C4-2B (cell line): ENCODE results near the gene APIP.

Experiments used
- CTCF ChIP-seq: fragments of 450-650 bp; conservative IDR thresholded peaks from 2 replicates; pipeline ENCODE4 v1.5.1; 2017; ENCODE audit warnings: mild to moderate bottlenecking
- ZFX ChIP-seq: fragments of 450-650 bp; IDR thresholded peaks from 2 replicates; pipeline ENCODE4 v1.6.1; 2017

GRCh38 chr11:34941688-34942087 is 25.5 kb upstream of the APIP start:
- TF ChIP-seq CTCF (no peak), ZFX (no peak)
